ENCODE results near the gene STX5.
"Not testable (repeated sequence)": the region's sequence is repeated elsewhere in the genome, so short reads cannot be mapped to it uniquely, and the experiment has no call there.

STX5 gene

GRCh38 chr11:62854013-62854824, 22.4 kb upstream of the STX5 start:
- no peak for DNase-seq

- DNase-seq: no peak
These were observed 21.6 kb upstream of the STX5 start for GRCh38 chr11:62853279-62853965.

GRCh38 chr11:62852523-62853188, 20.8 kb upstream of the STX5 start:
- DNase-seq: no peak

- DNase-seq: no peak
These were observed 20.1 kb upstream of the STX5 start for GRCh38 chr11:62851807-62852522.

GRCh38 chr11:62850911-62851806, 19.3 kb upstream of the STX5 start:
- no peak for DNase-seq

GRCh38 chr11:62847767-62848314, 16.0 kb upstream of the STX5 start:
- DNase-seq: no peak

- no peak for DNase-seq
These were observed 14.3 kb upstream of the STX5 start for GRCh38 chr11:62846177-62846576.

GRCh38 chr11:62844154-62844553, 12.3 kb upstream of the STX5 start:
- DNase-seq: no peak

- no peak for DNase-seq
These were observed 11.6 kb upstream of the STX5 start for GRCh38 chr11:62843466-62843865.

GRCh38 chr11:62842891-62843290, 11.0 kb upstream of the STX5 start:
- DNase-seq: not testable (repeated sequence)

GRCh38 chr11:62842171-62842741, 10.4 kb upstream of the STX5 start:
- DNase-seq: no peak

GRCh38 chr11:62841361-62842170, 9.7 kb upstream of the STX5 start:
- peak; percentile 99 for DNase-seq

GRCh38 chr11:62840721-62841360, 9.0 kb upstream of the STX5 start:
- not testable (repeated sequence) for DNase-seq

GRCh38 chr11:62839050-62839945, 7.4 kb upstream of the STX5 start, which contains the start of gene WDR74:
Gene WDR74 (minus strand): TSS chr11:62839590. CDS start chr11:62839570, 20 bp downstream.
- DNase-seq: peak; percentile 40

- DNase-seq: no peak
These were observed 3.5 kb upstream of the STX5 start for GRCh38 chr11:62835336-62835735.

GRCh38 chr11:62832336-62833234, 734 bp upstream of the STX5 start, which contains the start of gene TEX54:
Gene TEX54 (minus strand): TSS chr11:62832841.
- DNase-seq: no peak

- no peak for DNase-seq
These were observed 839 bp downstream of the STX5 start for GRCh38 chr11:62830904-62831519.
